Spleen (tissue), 7 donors: ENCODE measurements around the gene FDX2.

Experiments used
- CTCF ChIP-seq, 11 experiments: fragments of 200-600 bp in 7 of 11; fragments of 450-650 bp in 4 of 11; sonication (generic) in 4 of 11; IDR thresholded peaks in 8 of 11; conservative IDR thresholded peaks in 3 of 11; 1 replicate in 7 of 11; 2 replicates in 4 of 11; pipeline versions ENCODE4 v1.4.0 to v1.8.0; 2016 to 2021; ENCODE audit warnings: antibody characterized with exemption in 11 of 11, inconsistent platforms in 4 of 11, mild to moderate bottlenecking in 1 of 11
- POLR2A ChIP-seq, 3 donors: fragments of 450-650 bp; IDR thresholded peaks; one replicate each; pipeline ENCODE4 v1.5.1; 2017; ENCODE audit warnings: antibody characterized with exemption in 3 of 3, mild to moderate bottlenecking in 1 of 3
- donor health status: DM: no; HTN: no; CAD: no; lungs with moderate emphysema.
- donor health status: DM: no; HTN: no; CAD: no.
- donor health status: DM: no; HTN: no; CAD: no.

- TF ChIP-seq POLR2A (IDR thresholded peaks at IDR 0.05) = no peak
- no peak for TF ChIP-seq CTCF (IDR thresholded peaks at IDR 0.05 in 8 of 11, conservative IDR thresholded peaks at IDR 0.05 in 3 of 11)
Measured at GRCh38 chr19:10356431-10356830, 40.6 kb upstream of the FDX2 start.
